WTC11 (cell line): ENCODE results near the gene SYT1. TPM values are rescaled to one million over a fixed set of nuclear protein-coding genes. Genes with fewer than 3 reads are reported as not detected.

ENCODE experiments used
- ATAC-seq: fragments of 200-7000 bp; cut with Tn5 transposase; 2 replicates; pipeline ENCODE4 v1.10.0; 2021; ENCODE audit warnings: mild to moderate bottlenecking, moderate library complexity
- CTCF ChIA-PET: fragments of 300-600 bp; sonication (Branson Sonifier 250); formaldehyde crosslinking; loops from one replicate; lab custom pipeline; 2021; ENCODE audit warnings: antibody characterized with exemption; lab: Charles Lee
- POLR2A ChIA-PET: fragments of 350-600 bp; sonication (Branson Sonifier 250); formaldehyde crosslinking; loops from one replicate; lab custom pipeline; 2021; ENCODE audit warnings: antibody characterized with exemption; lab: Charles Lee
- DNase-seq: peaks from one replicate; pipeline ENCODE4 v3.0.0; 2021; ENCODE audit warnings: low spot score
- H3K27ac Mint-ChIP-seq: 2 replicates; pipeline ENCODE4 v1.8.0; 2021; ENCODE audit warnings: mixed read lengths
- H3K27me3 Mint-ChIP-seq: 2 replicates; pipeline ENCODE4 v1.8.0; 2021; ENCODE audit warnings: low read depth, mild to moderate bottlenecking, moderate library complexity, mixed read lengths
- H3K36me3 Mint-ChIP-seq: 2 replicates; pipeline ENCODE4 v1.8.0; 2021; ENCODE audit warnings: mixed read lengths
- H3K4me1 Mint-ChIP-seq: 2 replicates; pipeline ENCODE4 v1.8.0; 2022; ENCODE audit warnings: mixed read lengths
- H3K4me3 Mint-ChIP-seq: 2 replicates; pipeline ENCODE4 v1.8.0; 2021; ENCODE audit warnings: mild to moderate bottlenecking, moderate library complexity, mixed read lengths
- H3K9me3 Mint-ChIP-seq: 2 replicates; pipeline ENCODE4 v1.8.0; 2021; ENCODE audit warnings: mixed read lengths
- CDX4 ChIP-seq: fragments of 250-450 bp; sonication (Bioruptor Pico); IDR thresholded peaks from 2 replicates; pipeline ENCODE4 v1.9.0; 2021; ENCODE audit warnings: moderate library complexity, mild to moderate bottlenecking, inconsistent platforms, borderline replicate concordance
- E2F4 ChIP-seq: sonication (generic); formaldehyde crosslinking; IDR thresholded peaks from 2 replicates; pipeline ENCODE4 v1.8.1; 2022; ENCODE audit warnings: low read depth, mild to moderate bottlenecking, moderate library complexity, missing genetic modification reagents, borderline replicate concordance
- E2F5 ChIP-seq: sonication (generic); formaldehyde crosslinking; IDR thresholded peaks from 2 replicates; pipeline ENCODE4 v1.8.1; 2022; ENCODE audit warnings: mild to moderate bottlenecking, moderate library complexity, missing genetic modification reagents
- FOXK1 ChIP-seq: sonication (generic); formaldehyde crosslinking; IDR thresholded peaks from 2 replicates; pipeline ENCODE4 v1.8.0; 2022; ENCODE audit warnings: mild to moderate bottlenecking, moderate library complexity, missing genetic modification reagents
- HMGXB4 ChIP-seq: sonication (generic); formaldehyde crosslinking; IDR thresholded peaks from 2 replicates; pipeline ENCODE4 v1.8.1; 2023; ENCODE audit warnings: mild to moderate bottlenecking, moderate library complexity, missing genetic modification reagents
- MLX ChIP-seq: sonication (generic); formaldehyde crosslinking; IDR thresholded peaks from 2 replicates; pipeline ENCODE4 v1.8.1; 2023; ENCODE audit warnings: mild to moderate bottlenecking, missing genetic modification reagents, moderate library complexity
- NR1H2 ChIP-seq: sonication (generic); formaldehyde crosslinking; IDR thresholded peaks from 2 replicates; pipeline ENCODE4 v1.9.0; 2021; ENCODE audit warnings: mild to moderate bottlenecking, moderate library complexity, missing genetic modification reagents
- RELA ChIP-seq: sonication (generic); formaldehyde crosslinking; IDR thresholded peaks from 2 replicates; pipeline ENCODE4 v1.8.1; 2022; ENCODE audit warnings: missing genetic modification reagents, mild to moderate bottlenecking, borderline replicate concordance
- RORB ChIP-seq: fragments of 250-450 bp; sonication (Bioruptor Pico); IDR thresholded peaks from 2 replicates; pipeline ENCODE4 v1.9.0; 2021; ENCODE audit warnings: mild to moderate bottlenecking
- TEAD4 ChIP-seq: sonication (generic); formaldehyde crosslinking; IDR thresholded peaks from 2 replicates; pipeline ENCODE4 v1.8.0; 2022; ENCODE audit warnings: mild to moderate bottlenecking, missing genetic modification reagents
- USF1 ChIP-seq: sonication (generic); formaldehyde crosslinking; IDR thresholded peaks from 2 replicates; pipeline ENCODE4 v1.8.0; 2022; ENCODE audit warnings: mild to moderate bottlenecking, missing genetic modification reagents
- ZNF232 ChIP-seq: sonication (generic); formaldehyde crosslinking; IDR thresholded peaks from 2 replicates; pipeline ENCODE4 v1.8.0; 2022; ENCODE audit warnings: mild to moderate bottlenecking, missing genetic modification reagents
- ZNF263 ChIP-seq: sonication (generic); formaldehyde crosslinking; IDR thresholded peaks from 2 replicates; pipeline ENCODE4 v1.8.1; 2022; ENCODE audit warnings: low read depth, mild to moderate bottlenecking, moderate library complexity, missing genetic modification reagents
- ZNF423 ChIP-seq: fragments of 250-450 bp; sonication (Bioruptor Pico); IDR thresholded peaks from 2 replicates; pipeline ENCODE4 v2.1.2; 2022; ENCODE audit warnings: mild to moderate bottlenecking, moderate library complexity
- ZNF532 ChIP-seq: fragments of 250-450 bp; sonication (Bioruptor Pico); IDR thresholded peaks from 2 replicates; pipeline ENCODE4 v1.9.0; 2021; ENCODE audit warnings: mild to moderate bottlenecking, borderline replicate concordance
- ZSCAN18 ChIP-seq: fragments of 250-450 bp; sonication (Bioruptor Pico); IDR thresholded peaks from 2 replicates; pipeline ENCODE4 v2.1.2; 2022; ENCODE audit warnings: mild to moderate bottlenecking, moderate library complexity
- total RNA-seq: library from RNA; stranded (reverse); gene quantifications from 3 replicates; pipeline ENCODE4 v1.2.3, GENCODE V29; 2021

The SYT1 gene
- total RNA-seq, 1 experiment from 2014 or later: 45.2 TPM

- no peak for TF ChIP-seq ZSCAN18 (CRISPR knock-in tag)
- TF ChIP-seq CDX4: no peak
- TF ChIP-seq RORB: no peak
- no peak for TF ChIP-seq MLX
- no peak for TF ChIP-seq RELA (CRISPR knock-in tag)
- TF ChIP-seq FOXK1: no peak
- no peak for TF ChIP-seq ZNF532
- no peak for TF ChIP-seq ZNF232 (CRISPR knock-in tag)
- no peak for TF ChIP-seq USF1 (CRISPR knock-in tag)
- no peak for TF ChIP-seq TEAD4 (CRISPR knock-in tag)
- TF ChIP-seq NR1H2 (CRISPR knock-in tag): no peak
- TF ChIP-seq E2F5 (CRISPR knock-in tag): no peak
- TF ChIP-seq ZNF263: no peak
- POLR2A ChIA-PET: no interaction called here
- ATAC-seq: no peak
- H3K4me3 Mint-ChIP-seq: no peak overlapping the region
- H3K9me3 Mint-ChIP-seq: peaks cover 3% of the 10 kb centered on the region; the same call in 1 of the 2 replicates
- H3K27me3 Mint-ChIP-seq: no peaks in the 10 kb centered on the region
- CTCF ChIA-PET: interaction anchor here (1.0 to 1.7 kb wide), 2 partner anchors 10 to 79 kb away, joined by 3 read pairs; no protein-coding TSS in a partner anchor
- H3K36me3 Mint-ChIP-seq: no peaks in the 10 kb centered on the region
- H3K27ac Mint-ChIP-seq: no peak overlapping the region
- DNase-seq: no peak
- H3K4me1 Mint-ChIP-seq: peaks cover 4% of the 10 kb centered on the region; the same call in 1 of the 2 replicates
Measured at GRCh38 chr12:79200176-79200575, 335.6 kb downstream of the SYT1 start.

- DNase-seq (no peak), ATAC-seq (no peak)
- Mint-ChIP-seq H3K27ac (no peak overlapping the region), H3K4me1 (peaks cover 4% of the 10 kb centered on the region; the same call in 1 of the 2 replicates), H3K4me3 (no peak overlapping the region), H3K36me3 (no peaks in the 10 kb centered on the region), H3K9me3 (peaks cover 3% of the 10 kb centered on the region; the same call in 1 of the 2 replicates), H3K27me3 (no peaks in the 10 kb centered on the region)
- TF ChIP-seq MLX (no peak), HMGXB4 (CRISPR knock-in tag) (no peak), E2F4 (CRISPR knock-in tag) (no peak), ZNF423 (no peak)
- ChIA-PET CTCF (no interaction called here), POLR2A (no interaction called here)
Measured at GRCh38 chr12:79203058-79203647, 338.6 kb downstream of the SYT1 start.
